ENCODE measurements around the gene SLC38A5. TPM values are rescaled to one million over a fixed set of nuclear protein-coding genes. Genes with fewer than 3 reads are reported as not detected.

SLC38A5 gene
- total RNA-seq: 10.1 and 44.5 TPM in 2 replicates

GRCh38 chrX:48470110-48470832, at the start of gene SLC38A5:
SLC38A5 (minus strand) TSS chrX:48470260; CDS start chrX:48467924, 2,336 bp downstream.

DNA sequence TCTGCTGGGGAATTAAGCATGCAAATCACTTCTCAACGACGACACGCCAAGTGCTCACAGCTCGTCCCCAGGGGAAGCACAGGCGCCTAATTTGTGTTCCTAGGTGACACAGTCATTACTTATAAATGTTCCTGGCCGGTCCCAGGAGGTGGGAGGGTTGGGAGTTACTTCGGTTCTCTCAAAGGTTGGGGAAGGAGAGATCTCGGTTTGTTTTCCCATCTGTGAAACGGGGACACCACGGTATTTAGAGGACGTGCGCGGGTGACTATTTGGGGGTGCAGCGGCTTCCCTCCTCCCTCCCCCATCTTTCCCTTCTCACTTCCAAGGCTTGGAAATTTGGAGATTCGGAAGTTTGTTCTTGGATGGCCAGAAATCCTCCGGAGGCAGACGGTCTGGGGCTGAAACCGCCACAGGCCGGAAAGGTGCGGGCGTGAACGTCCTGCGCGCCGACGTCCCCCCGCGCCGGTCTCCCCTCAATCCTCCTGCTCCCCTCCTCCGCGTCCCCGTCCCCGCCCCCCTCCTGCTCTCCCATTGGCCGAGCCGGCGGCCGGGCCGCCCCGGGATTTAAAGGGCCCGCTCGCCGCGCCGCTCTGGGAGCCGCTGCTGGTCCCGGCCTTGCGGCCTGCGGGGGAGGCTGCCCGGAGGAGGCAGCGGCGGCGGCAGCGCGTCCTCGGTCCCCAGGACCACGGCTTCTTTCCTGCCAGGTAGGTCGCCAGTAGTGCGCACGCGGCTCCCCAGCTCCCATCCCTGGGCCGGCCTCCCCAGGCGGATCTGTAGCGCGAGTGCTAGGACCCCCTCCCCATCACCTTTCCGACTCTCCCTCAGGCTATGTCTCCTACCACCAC, 38.6 kb upstream of the SLC38A5 start, which contains the start of gene PORCN:
Gene PORCN, plus strand, starts transcription at position 593 of the 845 bp plus-strand sequence. CDS start 829 bp downstream, outside the sequence.

DNA sequence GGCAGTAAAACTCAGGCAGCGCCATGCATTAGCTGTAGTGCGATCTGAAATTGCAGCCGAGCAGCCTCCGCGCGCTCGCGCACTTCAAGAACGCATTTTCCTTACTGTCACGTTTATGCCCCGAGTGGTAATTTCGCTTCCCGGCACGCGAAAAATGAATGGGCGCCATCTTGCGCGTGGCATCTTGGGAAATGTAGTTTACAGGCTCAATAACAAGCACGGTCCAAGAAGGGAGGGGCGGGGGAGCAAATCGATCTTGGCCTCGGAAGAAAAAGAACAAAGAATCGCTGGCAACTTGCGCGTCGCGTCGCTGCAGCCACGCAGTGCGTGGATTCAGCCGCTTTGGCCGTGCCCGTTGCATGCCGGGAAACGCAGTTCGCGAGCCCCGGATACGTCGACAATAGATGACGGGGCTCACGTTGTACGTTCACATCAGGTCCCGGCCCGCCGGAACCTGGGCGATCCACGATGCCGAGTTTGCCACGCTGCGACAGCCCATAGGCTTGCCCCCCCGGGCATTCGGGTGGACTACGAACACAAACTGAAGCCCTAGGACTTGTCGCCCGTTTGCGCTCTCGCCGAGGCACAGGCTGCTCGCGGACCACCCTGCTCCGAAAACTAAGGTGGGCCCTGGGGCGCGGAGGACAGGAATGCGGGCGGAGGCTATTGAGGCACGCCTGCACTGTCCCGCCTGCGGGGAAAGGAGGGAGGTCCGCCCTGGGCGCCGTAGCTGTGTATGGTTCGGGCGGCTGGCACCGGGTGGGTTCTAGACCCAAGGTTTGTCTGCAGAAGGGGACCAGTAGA, 5.9 kb upstream of the SLC38A5 start, which contains the start of gene FTSJ1:
Gene FTSJ1, plus strand, starts transcription at position 426 of the 804 bp plus-strand sequence. CDS start 1,849 bp downstream, outside the sequence.

DNA sequence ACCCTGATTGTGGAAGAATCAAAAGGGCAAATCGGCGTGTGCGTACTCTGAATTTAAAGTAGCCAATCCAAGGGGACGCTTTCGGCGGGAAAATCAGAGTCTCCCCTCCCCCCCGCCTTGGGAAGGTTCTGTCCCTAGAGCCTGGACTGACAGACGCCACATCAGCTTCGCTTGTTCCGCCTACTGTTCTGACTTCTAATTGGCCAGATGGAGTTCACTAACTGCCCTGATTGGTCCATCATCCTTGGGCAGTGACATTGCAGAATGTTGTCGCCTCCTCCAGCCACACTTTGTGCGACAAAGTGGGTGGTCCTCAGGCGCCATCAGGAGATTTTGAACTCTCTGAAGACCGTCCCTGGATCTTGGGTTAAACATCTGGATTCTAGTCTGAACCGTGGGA, 58.2 kb downstream of the SLC38A5 start, which contains the start of gene SSX4B:
Gene SSX4B, minus strand, starts transcription at position 101 of the 400 bp plus-strand sequence. CDS start 588 bp downstream, outside the sequence.

Small RNAs within 50 kb of the gene (small RNA-seq; reads per million reads assigned to genes)
- gene AL606490.4: not detected

Other genes with a start within 250 kb of the SLC38A5 start
- not detected in 2 replicates for gene SSX1, start 214.9 kb downstream of the SLC38A5 start, total RNA-seq
- gene SSX3, start 113.6 kb downstream of the SLC38A5 start, total RNA-seq: not detected in 2 replicates
- not detected in 2 replicates for gene SSX4, start 86.7 kb downstream of the SLC38A5 start, total RNA-seq
- not detected in 2 replicates for gene SSX4B, start 58.3 kb downstream of the SLC38A5 start, total RNA-seq
- 67.9 and 75.7 TPM in 2 replicates for gene FTSJ1, start 5.9 kb upstream of the SLC38A5 start, total RNA-seq
- gene PORCN, start 38.7 kb upstream of the SLC38A5 start, total RNA-seq: 8.7 and 12.1 TPM in 2 replicates
- 68.3 and 87.4 TPM in 2 replicates for gene EBP, start 51.5 kb upstream of the SLC38A5 start, total RNA-seq
- 8.8 and 9.7 TPM in 2 replicates for gene TBC1D25, start 69.5 kb upstream of the SLC38A5 start, total RNA-seq
- gene RBM3, start 104.2 kb upstream of the SLC38A5 start, total RNA-seq: 462 and 523 TPM in 2 replicates
- 102 and 118 TPM in 2 replicates for gene WDR13, start 127.2 kb upstream of the SLC38A5 start, total RNA-seq
- 0.33 TPM in 1 of 2 replicates, not detected in the other for gene WAS, start 213.5 kb upstream of the SLC38A5 start, total RNA-seq
- 6.9 and 11.2 TPM in 2 replicates for gene SUV39H1, start 226.5 kb upstream of the SLC38A5 start, total RNA-seq

Data from vein endothelial cell (primary cell).